Kidney glomerular epithelial cell (primary cell): ENCODE results near the gene RAB1B.
"Not testable (repeated sequence)": the region's sequence is repeated elsewhere in the genome, so short reads cannot be mapped to it uniquely, and the experiment has no call there.

ENCODE experiments used
- DNase-seq: peaks from one replicate; lab custom pipeline; 2025; lab: John Stamatoyannopoulos, UW

RAB1B gene

DNA sequence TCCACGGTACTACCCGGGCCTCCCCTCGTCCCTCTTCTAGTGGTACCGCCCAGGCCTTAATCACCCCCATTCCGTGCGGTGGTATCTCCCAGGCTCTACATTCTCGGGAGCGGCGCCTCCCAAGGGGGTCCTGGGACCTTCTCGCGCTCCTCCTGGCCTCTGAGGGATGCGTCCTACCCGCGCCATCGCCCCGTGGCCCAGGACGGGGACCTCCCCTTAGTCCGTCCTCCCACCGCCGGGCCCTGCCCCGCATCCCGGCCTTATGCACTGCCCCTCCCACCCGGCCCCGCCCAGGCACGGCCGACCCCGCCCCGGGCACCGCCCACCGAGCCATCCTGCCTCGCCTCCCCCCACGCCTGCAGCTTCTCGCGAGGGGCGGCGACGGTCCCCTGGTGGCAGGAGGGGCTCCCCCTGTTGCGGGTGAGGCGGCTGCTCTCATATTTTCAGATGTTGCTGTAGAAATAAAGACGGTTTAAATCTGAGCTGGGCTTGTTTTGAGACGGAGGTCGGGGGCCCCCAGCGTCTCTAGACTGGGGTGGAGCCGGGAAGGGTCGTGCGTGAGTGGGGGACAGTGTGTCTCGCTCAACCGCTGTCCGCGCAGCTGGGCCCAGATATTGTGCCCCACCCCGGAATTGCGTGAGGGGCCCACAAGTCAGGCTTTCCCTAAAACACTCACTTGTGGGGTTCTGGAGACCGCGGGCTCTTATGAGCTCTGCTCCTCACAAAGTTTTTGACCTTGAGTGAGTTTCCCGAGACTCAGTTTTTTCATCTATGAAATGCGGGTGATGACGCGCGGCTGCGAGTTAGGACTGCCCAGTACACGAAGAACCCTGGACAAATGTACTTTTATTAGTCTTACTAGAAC, 828 bp upstream of the RAB1B start:
- peak; percentile 54 for DNase-seq

DNA sequence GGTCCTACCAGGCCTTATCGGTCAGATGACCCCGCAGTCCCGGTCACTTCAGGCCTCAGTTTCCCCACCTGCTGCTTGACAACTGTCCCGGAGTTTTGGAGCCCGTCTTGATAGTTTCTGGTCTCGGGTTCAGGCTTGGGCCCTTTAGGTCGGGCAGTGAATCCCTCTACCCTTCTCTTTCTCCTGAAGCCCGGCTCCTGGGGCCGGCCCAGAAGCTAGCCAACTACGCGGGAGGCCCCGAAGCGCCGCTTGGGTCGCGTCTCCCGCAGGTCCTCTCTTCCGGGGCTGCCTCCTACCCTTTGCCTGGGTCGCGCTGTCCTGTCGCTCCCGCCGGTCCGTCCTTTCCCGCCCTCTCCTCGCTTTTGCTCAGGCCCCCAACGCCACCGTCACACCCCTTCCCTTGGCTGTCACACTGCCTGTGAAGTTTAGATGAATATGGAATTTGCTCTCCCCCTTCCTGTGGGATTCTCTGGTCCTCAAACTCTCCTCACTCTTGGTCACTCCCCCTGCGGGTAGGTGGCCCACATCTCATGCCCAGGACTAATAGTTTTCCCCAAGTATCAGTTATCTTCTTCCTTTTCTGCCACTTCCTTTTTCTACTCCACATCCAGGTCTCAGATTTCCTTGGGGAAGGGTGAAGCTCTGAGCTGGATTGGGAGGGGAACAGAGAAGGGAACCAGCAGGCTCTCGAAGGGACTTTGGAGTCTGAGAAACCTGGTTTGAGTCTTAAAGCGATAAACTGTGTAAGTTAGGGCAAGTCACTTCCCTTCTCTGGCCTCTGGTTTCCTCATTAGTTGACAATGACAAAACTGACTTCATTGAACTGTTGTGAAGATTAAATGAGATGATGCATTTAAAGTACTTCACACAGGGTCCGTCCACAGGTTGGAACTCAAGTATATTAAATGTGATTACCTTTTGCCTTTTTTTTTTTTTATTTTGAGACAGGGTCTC, 790 bp downstream of the RAB1B start:
- peak; percentile 8 for DNase-seq

DNA sequence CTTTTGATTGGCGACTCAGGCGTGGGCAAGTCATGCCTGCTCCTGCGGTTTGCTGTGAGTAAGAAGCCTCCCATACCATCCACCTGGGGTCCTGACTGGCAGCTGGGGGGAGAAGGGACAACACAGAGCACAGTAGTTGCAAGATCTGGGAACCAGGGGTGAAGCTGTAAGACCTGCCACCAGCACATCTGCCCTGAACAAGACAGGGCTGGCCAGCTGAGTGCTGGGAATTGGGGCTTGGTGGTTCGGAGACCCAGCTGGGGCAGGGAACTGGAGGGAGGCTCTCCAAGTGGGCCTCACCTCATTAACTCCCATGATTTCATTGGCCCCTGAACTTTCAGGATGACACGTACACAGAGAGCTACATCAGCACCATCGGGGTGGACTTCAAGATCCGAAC, 3.4 kb downstream of the RAB1B start:
- DNase-seq: no peak

DNA sequence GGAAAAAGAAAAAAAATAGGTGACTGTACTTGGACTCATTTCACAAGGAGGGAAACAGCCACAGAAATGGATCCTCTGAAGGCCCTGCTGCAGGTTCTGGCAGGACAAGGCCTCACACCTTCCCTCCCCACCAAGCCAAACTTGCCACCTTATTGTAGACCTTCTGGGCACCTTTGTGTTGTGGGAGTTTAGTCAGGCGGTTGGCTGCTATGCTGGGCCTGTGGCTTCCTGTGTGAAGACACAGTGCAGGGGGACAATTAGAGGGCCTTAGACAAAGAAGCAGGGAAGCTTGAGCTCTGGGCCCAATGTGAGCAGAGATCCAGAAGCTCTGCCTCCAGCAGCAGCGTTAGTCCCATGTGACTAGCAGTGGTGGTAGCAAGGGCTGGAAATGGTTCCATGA, 4.2 kb downstream of the RAB1B start:
- DNase-seq: no peak

DNA sequence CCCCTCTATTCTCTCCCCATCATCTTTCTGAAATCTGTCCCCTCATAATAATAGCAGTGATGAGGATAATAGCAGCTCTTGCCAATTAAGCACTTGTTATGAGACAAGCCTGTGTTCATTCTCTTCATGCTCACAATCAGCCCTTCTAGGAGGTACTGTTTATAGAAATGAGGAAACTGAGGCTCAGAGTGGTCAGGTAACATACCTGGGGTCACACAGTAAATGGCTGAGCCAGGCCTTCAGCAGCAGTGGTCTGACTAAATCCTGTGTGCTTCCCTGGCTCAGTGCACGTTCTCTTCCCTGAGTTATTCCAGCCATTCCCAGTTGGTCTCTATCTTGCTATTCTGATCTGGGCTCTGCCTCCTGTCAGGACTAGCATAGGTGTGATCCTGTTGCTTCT, 5.8 kb downstream of the RAB1B start:
- no peak for DNase-seq

DNA sequence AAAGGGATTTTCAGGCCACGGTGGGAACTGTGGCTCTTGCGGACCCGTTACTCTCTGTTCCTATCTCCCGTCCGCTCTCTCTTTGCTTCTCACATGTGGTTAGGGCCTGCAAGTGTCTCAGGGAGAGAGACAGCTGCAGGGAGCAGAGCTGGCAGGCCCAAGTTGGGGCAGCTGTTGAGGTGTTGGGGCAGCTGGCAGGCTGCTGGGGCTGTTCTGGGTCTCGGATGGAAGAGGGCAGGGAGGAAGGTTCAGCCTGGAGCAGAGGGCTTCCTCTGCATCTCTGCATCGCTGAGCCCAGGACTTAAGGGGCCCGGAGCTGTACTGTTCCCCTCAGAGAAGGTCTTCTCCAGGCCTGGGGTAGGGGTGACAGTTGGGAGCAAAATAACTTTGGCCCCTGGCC, 7.0 kb downstream of the RAB1B start:
- no peak for DNase-seq

DNA sequence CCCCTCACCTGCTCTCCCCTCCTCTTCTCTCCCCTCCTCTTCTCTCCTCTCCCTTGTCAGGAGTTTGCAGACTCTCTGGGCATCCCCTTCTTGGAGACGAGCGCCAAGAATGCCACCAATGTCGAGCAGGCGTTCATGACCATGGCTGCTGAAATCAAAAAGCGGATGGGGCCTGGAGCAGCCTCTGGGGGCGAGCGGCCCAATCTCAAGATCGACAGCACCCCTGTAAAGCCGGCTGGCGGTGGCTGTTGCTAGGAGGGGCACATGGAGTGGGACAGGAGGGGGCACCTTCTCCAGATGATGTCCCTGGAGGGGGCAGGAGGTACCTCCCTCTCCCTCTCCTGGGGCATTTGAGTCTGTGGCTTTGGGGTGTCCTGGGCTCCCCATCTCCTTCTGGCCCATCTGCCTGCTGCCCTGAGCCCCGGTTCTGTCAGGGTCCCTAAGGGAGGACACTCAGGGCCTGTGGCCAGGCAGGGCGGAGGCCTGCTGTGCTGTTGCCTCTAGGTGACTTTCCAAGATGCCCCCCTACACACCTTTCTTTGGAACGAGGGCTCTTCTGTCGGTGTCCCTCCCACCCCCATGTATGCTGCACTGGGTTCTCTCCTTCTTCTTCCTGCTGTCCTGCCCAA, 7.7 kb downstream of the RAB1B start:
- no peak for DNase-seq

DNA sequence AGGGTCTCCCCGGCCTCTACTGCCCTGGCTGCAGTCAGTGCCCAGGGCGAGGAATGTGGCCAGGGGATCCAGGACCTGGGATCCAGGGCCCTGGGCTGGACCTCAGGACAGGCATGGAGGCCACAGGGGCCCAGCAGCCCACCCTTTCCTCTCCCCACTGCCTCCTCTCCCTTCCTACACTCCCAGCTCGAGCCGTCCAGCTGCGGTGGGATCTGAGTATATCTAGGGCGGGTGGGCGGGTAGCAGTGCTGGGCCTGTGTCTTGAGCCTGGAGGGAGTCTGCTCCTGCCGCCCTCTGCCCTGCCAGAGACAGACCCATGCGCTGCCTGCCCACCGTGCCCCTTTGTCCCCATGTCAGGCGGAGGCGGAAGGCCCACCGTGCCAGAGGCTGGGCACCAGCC, 8.2 kb downstream of the RAB1B start:
- DNase-seq: not testable (repeated sequence)

DNA sequence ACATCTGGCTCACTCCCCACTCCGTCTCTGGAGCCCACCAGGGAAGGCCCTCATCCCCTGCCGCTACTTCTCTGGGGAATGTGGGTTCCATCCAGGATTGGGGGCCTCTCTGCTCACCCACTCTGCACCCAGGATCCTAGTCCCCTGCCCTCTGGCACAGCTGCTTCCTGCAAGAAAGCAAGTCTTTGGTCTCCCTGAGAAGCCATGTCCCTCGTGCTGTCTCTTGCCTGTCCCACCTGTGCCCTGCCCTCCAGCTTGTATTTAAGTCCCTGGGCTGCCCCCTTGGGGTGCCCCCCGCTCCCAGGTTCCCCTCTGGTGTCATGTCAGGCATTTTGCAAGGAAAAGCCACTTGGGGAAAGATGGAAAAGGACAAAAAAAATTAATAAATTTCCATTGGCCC, 8.6 kb downstream of the RAB1B start:
- DNase-seq: not testable (repeated sequence)

DNA sequence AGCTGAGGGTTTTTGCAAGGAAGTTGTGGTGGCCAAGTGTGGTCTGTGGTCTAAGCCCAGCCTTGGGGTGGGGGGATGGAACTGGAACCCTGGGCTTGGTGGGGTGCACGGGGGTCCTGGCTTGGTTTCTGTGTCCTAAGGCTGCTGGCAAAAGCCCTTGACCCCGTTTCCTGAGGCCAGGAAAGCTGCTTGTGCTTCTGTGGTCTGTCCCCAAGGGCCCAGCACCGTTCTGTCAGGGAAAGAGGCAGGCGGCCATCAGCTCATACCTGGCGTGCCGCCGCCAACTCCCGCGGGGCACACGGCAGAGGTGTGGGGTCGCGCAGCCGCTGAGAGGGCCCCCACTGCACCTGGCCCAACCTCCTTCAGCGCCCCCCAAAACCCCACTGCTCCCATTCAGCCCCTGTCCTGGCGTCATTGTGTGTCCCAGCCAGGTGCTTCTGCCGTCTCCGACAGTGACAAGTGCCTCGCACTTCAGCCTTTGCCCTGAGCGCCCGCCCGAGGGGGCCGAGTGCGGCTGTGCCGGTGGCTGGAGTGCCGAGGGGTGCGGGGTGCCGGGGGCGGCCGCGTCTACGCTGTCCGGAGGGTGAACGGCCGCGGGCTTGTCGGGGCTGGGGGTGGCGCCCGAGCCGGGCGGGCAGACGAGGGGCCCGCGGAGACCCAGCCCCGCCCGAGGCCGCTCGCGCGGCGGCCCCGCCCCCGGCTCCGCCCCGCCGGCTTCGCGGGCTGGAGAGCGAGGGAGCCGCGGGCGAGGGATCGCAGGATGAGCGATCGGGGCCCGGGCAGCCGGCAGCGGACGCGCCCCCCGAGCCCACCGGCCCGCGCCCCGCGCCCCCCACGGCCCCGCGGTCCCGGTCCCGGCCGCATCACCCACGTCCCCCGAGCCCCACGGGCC, 9.3 kb downstream of the RAB1B start, which contains the start of gene CNIH2:
TSS of gene CNIH2 (plus strand) at position 705 of the 892 bp plus-strand sequence. CDS start 282 bp downstream, outside the sequence.
- no peak for DNase-seq

DNA sequence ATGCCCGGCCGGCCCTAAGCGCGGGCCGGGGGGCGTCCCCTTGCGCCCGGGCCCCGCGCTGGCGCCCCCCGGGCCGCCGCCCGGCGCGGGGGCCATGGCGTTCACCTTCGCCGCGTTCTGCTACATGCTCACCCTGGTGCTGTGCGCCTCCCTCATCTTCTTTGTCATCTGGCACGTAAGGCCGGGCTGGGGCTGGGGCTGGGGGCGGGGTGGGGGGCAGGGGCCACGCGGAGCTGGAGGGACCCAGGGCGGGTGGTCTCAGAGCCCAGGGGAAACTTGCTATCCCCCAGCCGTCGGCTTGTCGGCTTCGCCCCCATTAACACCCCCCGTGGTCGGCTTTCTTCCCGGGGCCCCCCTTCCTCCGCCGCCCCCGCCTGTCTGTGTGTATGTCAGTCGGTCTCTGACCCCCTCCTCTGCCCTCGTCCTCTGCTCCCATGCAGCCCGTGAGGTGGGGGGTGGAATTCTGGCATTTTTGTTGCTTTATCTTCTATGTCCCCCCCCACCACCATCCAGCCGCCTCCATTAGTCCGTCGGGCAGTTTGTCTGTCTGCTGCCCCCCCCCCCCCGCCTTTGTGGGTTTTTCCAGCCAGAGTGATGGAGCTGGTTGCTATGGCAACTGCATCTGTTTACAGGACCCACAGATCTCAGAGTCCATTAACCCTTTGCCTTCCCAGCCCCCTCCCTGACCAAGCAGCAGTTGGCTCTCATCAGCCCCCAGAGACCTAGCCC, 10.1 kb downstream of the RAB1B start:
- DNase-seq: no peak

DNA sequence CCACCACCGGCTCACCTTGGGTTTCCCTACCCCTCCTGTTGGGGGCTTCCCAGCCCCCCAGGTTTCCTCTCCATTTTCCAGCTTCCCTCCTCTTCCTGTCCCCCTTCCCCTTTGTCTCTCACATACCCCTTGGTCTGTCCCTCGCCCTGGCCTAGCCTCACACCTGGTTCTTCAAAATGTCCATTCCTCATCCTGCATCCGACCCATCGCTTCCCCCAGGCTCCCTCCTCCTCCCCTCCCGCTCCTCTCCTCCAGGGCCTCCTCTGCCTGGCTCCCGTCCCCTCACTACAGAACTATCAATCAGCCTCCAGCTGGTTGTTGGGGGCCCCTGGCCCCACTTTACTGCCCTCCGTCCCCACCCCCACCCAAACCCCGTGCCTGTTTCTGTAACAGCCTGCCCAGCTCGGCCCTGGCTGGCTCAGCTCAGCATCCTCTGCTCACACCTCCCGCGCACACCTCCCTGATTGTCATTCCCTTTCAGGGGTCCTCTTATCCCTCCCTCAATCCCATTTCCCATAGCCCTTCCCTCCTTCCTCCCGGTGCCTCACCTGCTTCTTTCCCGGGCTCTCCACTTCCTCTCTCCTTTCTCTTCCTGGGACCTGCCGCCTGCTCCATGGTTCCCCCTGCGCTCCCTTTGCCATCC, 10.8 kb downstream of the RAB1B start:
- no peak for DNase-seq

DNA sequence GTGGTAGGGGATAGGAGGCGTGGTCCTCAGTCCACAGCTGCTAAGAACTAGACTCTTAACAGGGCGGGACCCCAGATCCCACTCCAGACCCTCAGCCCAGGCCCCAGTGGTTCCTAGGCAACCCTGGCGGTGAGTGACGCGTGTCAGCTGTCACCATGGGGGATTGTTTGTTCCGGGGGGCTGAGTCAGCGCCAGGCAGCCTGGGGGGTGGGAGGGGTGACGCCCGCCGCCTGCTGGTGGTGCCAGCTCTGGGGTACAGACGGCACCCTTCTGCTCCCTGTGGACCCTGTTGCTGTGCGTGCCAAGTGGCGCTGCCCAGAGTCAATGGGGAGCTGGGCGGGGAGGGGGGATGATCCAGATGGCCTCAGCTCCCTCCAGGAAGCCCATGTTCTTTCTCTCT, 12.0 kb downstream of the RAB1B start:
- DNase-seq: no peak

DNA sequence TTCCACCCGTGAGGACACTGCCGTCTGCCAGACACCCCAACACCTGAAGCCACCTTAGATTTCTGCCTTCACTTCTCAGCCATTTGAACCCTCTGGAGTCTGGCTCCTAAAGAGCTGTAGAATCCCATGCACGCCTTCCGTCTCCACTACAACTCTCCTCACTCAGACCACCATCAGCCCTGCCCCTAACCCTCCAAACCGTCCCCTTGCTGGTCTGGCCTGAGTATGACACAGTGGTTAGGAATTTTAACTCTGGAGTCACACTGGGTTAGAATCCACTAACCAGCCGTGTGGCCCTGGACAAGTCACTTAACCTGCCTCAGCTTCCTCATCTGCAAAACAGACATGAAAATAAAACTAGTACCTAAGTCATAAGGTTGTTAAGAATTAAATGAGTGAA, 12.6 kb downstream of the RAB1B start:
- DNase-seq: no peak

DNA sequence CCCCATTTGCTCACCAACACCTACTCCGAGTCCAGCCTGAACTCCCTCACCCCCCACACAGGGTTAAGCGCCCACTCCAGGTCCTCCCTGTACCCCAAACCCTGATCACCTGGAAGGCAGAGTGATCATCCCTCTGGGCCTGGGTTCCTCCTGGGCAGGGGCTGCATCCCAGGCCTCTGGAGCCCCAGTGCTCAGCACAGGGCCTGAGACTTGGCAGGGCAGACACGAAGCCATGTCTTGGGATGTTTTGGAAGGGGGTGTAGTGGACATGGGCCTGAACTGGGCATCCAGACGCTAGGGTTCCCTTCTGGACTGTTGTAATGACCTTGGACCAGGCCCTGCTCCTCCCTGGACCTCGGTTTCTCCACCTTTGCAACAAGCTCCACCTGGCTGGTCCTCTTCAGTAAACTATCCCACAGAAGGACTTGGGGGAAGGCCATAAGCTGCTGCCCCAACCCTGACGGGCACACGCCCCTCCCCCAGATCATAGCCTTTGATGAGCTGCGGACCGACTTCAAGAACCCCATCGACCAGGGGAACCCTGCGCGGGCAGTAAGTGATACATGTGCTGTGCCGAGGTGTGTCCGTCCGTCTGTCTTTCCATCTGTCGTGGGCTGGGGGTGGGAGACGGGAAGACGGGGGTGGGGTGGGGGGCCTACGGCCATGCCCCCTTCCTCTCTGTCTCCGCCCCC, 13.5 kb downstream of the RAB1B start:
- DNase-seq: no peak

DNA sequence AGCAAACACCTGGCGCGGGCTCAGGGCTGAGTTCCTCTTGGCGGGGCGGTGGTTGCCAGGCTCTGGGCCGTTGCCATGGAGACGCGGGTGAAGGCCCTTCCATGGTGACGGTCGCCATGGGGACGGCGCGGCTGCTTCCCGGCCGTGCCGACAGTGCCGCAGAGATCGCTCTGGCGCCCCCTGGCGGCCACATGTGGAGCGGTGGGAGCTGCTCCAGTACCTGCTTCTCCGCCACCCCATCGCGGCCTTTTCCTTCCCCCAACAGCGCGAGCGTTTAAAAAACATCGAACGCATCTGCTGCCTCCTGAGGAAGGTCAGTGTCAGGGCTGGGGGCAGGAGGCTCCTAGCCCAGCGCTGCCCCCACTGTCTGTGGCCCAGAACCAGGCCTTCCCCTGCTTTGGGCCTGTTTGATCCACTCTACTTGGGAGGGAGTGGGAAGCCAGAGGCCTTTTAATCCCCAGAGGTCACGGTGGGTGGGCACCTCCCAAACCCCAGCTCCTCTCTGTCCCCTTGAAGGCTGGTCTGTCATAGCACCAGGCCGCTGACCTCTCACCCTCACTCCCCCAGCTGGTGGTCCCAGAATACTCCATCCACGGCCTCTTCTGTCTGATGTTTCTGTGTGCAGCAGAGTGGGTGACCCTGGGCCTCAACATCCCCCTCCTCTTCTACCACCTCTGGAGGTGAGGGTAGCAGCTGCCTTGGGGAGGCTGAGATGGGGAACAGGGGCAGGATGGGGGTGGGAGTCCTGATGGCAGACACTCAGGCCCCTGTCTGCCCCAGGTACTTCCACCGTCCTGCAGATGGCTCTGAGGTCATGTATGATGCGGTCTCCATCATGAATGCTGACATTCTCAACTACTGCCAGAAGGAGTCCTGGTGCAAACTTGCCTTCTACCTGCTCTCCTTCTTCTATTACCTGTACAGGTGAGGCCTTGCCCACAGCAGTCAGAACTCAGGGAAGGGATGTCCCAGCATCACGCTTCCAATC, 14.3 kb downstream of the RAB1B start:
- peak; percentile 93 for DNase-seq

DNA sequence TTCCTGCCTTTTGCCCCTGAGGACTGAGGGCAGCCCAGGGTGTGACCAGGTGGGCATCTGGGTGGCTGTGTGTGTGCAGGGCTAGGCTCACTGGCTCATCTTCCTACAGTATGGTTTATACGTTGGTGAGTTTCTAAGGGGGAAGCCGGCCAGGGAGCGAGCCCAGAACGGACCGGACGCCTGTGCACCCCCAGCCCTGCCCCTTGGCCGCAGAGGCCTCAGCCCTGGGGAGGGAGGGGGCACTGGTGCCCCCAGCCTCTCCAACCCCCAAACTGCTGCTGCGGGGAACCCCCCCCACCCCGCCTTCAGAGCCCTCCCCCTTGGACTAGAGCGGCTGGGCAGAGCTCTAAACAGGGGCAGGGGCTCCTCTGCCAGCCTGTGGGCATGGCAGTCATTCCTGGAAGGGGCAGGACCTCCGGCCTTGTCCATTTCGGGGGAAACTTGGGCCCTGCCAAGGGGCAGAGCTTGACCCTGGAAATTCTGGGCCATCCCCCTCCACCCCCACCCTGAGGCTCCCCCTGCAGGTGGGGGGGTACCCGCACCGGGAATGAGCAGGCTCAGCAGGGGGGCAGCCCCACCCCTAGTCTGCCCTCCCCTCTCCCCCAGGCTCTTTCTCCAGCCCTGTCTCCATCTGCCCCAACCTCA, 15.1 kb downstream of the RAB1B start:
- no peak for DNase-seq
